Ishikawa (cell line): ENCODE measurements around the gene FOXN4.

ENCODE experiments used
- CEBPB ChIP-seq: IDR thresholded peaks from 2 replicates; pipeline ENCODE4 v1.6.1; 2012
- EP300 ChIP-seq: IDR thresholded peaks from 2 replicates; pipeline ENCODE4 v1.6.1; 2012; ENCODE audit warnings: borderline replicate concordance
- NFIC ChIP-seq: IDR thresholded peaks from 2 replicates; pipeline ENCODE4 v1.6.1; 2012
- TCF12 ChIP-seq: IDR thresholded peaks from 2 replicates; pipeline ENCODE4 v1.6.1; 2012; ENCODE audit warnings: low read depth
- ZBTB7A ChIP-seq: IDR thresholded peaks from 2 replicates; pipeline ENCODE4 v1.6.1; 2012; ENCODE audit warnings: low read depth
- TF ChIP-seq, protein P1 (sequence below): IDR thresholded peaks from 2 replicates; pipeline ENCODE4 v1.6.1; 2012
- TF ChIP-seq, protein P2 (sequence below): IDR thresholded peaks from 2 replicates; pipeline ENCODE4 v1.6.1; 2012; ENCODE audit warnings: low read depth, mild to moderate bottlenecking

DNA sequence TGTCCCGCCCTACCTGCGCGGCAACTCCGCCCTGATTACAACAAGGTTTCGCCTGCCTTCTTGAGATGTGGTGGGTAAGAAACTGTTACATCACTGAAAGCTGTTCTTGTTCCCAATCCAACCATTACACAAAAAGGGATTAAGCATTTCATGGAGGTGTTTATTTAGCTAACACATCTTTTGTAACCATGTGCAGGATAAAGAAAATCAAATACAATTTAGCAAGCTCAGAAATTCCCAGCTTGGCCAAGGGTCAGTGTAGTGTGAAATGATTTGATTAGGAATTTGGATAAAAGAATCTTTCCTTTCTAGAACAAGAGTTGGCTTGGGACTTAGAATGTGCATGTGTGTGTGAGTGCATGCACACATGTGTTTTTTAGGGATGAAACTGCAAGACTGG lies 6.3 kb downstream of the FOXN4 start:
- TF ChIP-seq, protein P1, sequence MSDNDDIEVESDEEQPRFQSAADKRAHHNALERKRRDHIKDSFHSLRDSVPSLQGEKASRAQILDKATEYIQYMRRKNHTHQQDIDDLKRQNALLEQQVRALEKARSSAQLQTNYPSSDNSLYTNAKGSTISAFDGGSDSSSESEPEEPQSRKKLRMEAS = no peak
- TF ChIP-seq CEBPB (no peak), TCF12 (no peak), NFIC (no peak), EP300 (no peak), ZBTB7A (no peak)
- TF ChIP-seq, protein P2, sequence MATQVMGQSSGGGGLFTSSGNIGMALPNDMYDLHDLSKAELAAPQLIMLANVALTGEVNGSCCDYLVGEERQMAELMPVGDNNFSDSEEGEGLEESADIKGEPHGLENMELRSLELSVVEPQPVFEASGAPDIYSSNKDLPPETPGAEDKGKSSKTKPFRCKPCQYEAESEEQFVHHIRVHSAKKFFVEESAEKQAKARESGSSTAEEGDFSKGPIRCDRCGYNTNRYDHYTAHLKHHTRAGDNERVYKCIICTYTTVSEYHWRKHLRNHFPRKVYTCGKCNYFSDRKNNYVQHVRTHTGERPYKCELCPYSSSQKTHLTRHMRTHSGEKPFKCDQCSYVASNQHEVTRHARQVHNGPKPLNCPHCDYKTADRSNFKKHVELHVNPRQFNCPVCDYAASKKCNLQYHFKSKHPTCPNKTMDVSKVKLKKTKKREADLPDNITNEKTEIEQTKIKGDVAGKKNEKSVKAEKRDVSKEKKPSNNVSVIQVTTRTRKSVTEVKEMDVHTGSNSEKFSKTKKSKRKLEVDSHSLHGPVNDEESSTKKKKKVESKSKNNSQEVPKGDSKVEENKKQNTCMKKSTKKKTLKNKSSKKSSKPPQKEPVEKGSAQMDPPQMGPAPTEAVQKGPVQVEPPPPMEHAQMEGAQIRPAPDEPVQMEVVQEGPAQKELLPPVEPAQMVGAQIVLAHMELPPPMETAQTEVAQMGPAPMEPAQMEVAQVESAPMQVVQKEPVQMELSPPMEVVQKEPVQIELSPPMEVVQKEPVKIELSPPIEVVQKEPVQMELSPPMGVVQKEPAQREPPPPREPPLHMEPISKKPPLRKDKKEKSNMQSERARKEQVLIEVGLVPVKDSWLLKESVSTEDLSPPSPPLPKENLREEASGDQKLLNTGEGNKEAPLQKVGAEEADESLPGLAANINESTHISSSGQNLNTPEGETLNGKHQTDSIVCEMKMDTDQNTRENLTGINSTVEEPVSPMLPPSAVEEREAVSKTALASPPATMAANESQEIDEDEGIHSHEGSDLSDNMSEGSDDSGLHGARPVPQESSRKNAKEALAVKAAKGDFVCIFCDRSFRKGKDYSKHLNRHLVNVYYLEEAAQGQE = no peak
